DMS 273 treated with DMSO at 0.1 percent for 48 hours (cell line): ENCODE data around the gene PLBD2.

Experiments used
- DNase-seq: peaks from one replicate; lab custom pipeline; 2025; lab: John Stamatoyannopoulos, UW

Gene PLBD2

GRCh38 chr12:113358381-113359132 is at the start of gene PLBD2:
PLBD2 (plus strand) TSS chr12:113358587; CDS start chr12:113358601, 14 bp downstream.
- peak; percentile 81 for DNase-seq

DNA sequence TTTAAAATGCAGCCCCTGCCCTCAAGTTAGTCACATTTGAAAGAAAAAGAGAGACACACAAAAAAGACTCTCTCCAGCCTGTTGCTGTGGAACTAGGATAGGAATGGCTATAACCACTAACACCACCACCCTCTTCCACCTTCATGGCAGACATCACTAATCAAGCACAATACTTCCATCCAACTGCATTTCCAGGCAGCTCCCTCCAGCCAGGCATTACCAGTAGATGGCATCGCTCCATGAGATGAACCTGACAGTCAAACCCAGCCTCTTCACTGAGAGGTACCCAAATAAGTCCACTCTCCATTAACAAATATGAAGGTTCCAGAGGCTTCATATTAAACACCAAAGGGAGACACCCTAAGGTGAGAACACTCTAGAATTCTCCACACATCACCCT is 47.9 kb upstream of the PLBD2 start:
- DNase-seq = no peak

GRCh38 chr12:113314121-113314529 is 44.3 kb upstream of the PLBD2 start:
- no peak for DNase-seq

DNA sequence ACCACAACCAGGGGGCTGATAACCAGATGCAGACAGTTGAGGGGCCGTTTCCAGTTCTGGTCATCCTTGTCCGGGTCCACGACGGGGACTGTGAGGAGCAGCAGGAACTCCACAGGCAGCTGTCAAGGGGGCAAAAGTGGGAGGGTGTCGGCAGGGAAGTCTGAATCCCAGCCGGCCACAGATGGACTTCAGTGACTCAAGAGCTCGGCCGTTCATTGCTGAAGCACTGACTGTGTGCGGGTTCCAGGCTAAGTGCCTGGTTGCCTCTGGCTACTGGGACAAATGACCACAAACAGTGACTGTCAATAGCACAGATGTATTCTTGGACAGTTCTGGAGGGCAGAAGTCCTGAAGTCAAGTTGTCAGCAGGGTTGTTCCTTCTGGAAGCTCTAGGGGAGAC is 43.0 kb upstream of the PLBD2 start:
- no peak for DNase-seq

DNA sequence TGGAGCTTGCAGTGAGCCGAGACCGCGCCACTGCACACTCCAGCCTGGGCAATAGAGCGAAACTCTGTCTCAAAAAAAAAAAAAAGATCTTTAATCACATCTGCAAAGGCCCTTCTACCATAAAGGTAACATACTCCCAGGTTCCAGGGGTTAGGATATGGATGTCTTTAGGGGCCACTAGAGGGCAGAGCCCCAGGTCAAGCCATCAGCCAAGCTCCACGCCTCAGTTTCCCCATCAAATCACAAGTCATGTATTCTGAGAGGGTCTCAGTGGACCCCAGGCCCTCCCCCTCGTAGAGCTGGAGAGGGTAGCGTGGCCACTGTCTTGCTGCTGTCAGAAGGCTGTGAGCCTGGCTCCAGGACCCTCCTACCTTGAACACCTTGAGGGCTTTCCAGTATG is 42.2 kb upstream of the PLBD2 start:
- no peak for DNase-seq

GRCh38 chr12:113317122-113317521 is 41.3 kb upstream of the PLBD2 start:
- DNase-seq = no peak

- DNase-seq = no peak
Measured at GRCh38 chr12:113318046-113318656, 40.2 kb upstream of the PLBD2 start.

DNA sequence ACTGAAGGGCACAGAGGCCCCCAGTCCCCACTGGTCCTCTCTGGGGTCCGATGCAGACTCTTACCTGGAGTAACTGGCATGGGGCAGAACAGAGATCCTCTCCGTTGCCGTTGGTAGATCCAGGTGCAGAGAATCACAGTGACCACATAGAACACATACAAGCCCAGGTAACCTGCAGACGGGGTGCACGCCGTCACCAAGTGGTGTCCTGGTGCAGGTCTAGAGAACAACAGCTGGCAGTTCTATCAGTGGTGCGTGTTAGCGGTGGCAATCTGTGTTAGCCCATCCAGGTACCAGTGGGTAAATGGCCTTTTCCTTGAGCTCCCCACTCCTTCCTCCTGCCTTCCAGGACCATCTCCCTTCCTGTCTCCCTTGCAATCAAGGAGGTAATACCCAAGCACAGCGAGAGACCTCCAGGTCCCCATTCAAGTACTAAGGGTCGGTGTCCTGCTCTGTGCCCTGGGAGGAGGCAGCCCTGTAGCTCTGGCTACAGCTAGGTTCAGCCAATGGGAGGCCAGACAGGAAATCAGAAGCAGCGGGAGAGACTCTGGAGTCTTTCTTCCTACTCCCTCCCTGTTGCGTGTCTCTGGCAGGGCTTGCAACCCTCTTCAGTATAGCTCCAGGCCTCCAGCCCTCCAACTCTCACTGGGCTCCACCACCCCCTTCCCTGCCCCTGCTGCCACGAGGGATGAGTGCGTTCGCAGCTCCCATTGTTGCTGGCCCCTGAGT is 39.3 kb upstream of the PLBD2 start:
- DNase-seq = no peak

DNA sequence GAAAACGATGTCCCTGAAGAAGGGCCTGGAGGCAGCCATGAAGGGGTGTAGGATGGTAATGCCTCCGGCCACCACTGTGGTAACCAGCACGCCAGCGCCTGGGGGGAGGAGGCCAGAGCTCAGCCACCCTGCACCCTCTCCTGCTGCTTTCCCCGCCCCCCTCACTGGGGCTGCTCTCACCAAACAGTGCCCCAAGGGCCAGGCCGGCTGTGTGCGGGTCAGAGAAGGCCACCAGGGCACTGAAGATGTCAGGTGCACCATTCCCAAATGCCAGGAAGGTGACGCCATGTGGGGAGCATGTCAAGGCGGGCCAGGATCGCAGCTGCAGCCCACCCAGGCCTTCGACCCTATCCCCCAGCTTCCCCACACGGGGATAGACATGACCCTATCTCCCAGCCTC is 38.0 kb upstream of the PLBD2 start:
- no peak for DNase-seq

DNA sequence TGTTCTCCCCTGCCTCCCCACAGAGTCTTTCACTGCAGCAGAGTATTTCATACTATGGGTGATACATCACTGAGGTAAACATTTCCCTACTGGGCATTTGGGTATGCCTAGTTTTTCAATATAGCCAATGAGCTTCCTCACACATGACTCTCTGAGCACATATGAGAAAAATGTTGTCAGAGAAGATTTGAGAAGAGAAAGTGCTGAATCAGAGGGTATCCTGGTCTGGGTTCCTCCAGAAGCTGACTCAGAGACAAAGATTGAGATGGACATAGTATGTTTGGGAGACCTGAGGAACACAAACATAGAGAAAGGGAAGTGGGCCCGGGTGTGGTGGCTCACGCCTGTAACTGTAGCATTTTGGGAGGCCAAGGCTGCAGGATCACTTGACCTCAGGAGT is 36.0 kb upstream of the PLBD2 start:
- no peak for DNase-seq

GRCh38 chr12:113325916-113326315 is 32.5 kb upstream of the PLBD2 start:
- DNase-seq = no peak

DNA sequence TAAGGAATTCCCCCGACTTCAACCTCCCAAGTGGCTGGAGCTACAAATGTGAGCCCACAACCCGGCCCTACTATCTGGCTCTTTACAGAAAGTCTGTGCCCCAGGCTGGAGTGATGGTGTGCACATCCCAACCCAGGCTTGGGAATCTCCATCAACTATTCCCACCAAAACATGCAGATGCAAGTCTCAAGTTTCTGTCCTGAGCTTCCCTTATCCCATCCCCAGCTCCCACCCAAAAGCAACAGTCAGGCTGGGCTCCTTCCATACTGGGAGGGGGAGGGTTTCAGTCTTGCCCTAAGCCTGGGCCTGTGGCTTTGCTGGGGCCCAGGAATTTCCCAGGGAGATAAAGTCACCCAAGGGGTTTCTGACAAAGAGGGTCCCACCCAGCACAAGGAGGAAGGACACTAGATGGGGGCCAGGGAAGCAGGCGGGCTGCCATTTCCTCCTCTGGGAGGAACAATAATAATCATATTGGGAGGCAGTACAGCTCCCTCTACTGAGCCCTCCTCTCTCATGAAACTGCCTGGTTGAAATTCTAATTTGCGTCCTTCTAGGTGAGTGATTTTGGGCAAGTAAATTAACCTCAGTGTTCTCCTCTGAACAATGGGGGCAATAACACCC is 31.5 kb upstream of the PLBD2 start:
- no peak for DNase-seq

- DNase-seq = no peak
Measured at GRCh38 chr12:113328368-113328889, 30.0 kb upstream of the PLBD2 start.

GRCh38 chr12:113329022-113329790 is 29.2 kb upstream of the PLBD2 start:
- no peak for DNase-seq

GRCh38 chr12:113329791-113330417 is 28.5 kb upstream of the PLBD2 start:
- no peak for DNase-seq

DNA sequence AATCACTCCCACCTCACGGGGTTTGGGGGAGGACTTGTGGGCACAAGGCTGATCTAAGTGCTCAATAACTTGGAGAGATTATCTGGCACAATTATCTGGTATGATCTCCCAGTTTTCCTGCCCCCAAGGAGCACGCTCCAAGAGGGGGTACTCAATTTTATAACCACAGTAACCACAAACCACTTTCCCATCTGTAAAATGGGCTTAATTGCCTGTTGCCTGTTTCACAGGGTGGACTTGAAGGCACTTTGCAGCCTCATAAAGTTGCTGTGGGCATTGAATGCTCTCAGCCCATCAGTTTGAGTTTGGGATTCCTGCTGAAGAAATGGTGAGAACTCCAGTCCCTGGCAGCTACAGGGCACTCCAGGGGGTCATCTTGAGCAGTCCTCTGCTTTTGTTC is 27.9 kb upstream of the PLBD2 start:
- DNase-seq = no peak

GRCh38 chr12:113332688-113333417 is 25.5 kb upstream of the PLBD2 start:
- DNase-seq = no peak

- DNase-seq = no peak
Measured at GRCh38 chr12:113333418-113333750, 25.0 kb upstream of the PLBD2 start.

- no peak for DNase-seq
Measured at GRCh38 chr12:113333877-113334785, 24.3 kb upstream of the PLBD2 start.
